Colonic mucosa (tissue), 4 donors: ENCODE data around the gene BUD31. TPM values are rescaled to one million over a fixed set of nuclear protein-coding genes. Genes with fewer than 3 reads are reported as not detected.

Experiments used
- DNase-seq: peaks from one replicate; pipeline ENCODE4 v3.0.0-alpha.2; 2020
- H3K27ac ChIP-seq: fragments of 200-600 bp; one replicate; pipeline ENCODE4 v1.8.0; 2021
- H3K27me3 ChIP-seq: fragments of 200-600 bp; one replicate; pipeline ENCODE4 v1.8.0; 2021
- H3K36me3 ChIP-seq: fragments of 200-600 bp; one replicate; pipeline ENCODE4 v1.8.0; 2021
- H3K4me1 ChIP-seq: fragments of 200-600 bp; one replicate; pipeline ENCODE4 v1.8.0; 2021; ENCODE audit warnings: mild to moderate bottlenecking
- H3K4me3 ChIP-seq: fragments of 200-600 bp; one replicate; pipeline ENCODE4 v1.8.0; 2021
- H3K9ac ChIP-seq, 2 donors: one replicate each; pipeline ENCODE4 v1.7.0; 2013; ENCODE audit warnings: control low read depth in 2 of 2, low read depth in 2 of 2, low read length in 2 of 2
- H3K9me3 ChIP-seq: fragments of 200-600 bp; one replicate; pipeline ENCODE4 v1.8.0; 2021
- CTCF ChIP-seq: fragments of 200-600 bp; IDR thresholded peaks from one replicate; pipeline ENCODE4 v1.8.0; 2022; ENCODE audit warnings: antibody characterized with exemption, mild to moderate bottlenecking
- intact Hi-C: fragments of 100-400 bp; cut with DNase I; formaldehyde crosslinking; loops from one replicate; pipeline ENCODE4 v1.14.1; 2022
- total RNA-seq, 2 donors: library from RNA; stranded (reverse); fragmentation: NEBNext Ultra II Directional in 1 of 2; extraction: Animal tissue kit (Norgen Biotek cat#: 25700) in 1 of 2; gene quantifications; one replicate each; pipeline ENCODE4 v1.2.1, GENCODE V29; 2021
- donor health status: healthy.
- donor health status: DM: no; HTN: no; CAD: no.
- donor health status: DM: no; HTN: no; CAD: no.

BUD31 gene
- total RNA-seq, 2 donors from 2014 or later, result 82.8 to 113 TPM

- Histone ChIP-seq H3K36me3 (peaks cover 10% of the 10 kb centered on the region), H3K4me1 (no peaks in the 10 kb centered on the region), H3K27ac (no peak overlapping the region), H3K4me3 (no peak overlapping the region), H3K9me3 (no peaks in the 10 kb centered on the region), H3K9ac (no peak overlapping the region), H3K27me3 (no peaks in the 10 kb centered on the region)
- TF ChIP-seq CTCF, result no peak
- no peak for DNase-seq
- intact Hi-C loops, result loop anchor here (5.0 kb wide), 1 partner anchor 51 kb away; no protein-coding TSS in a partner anchor
Measured at GRCh38 chr7:99366646-99367045, 42.1 kb upstream of the BUD31 start.

- Histone ChIP-seq H3K36me3 (peaks cover 10% of the 10 kb centered on the region), H3K27ac (no peak overlapping the region), H3K9ac (no peak overlapping the region), H3K4me3 (no peak overlapping the region), H3K9me3 (no peaks in the 10 kb centered on the region), H3K27me3 (no peaks in the 10 kb centered on the region), H3K4me1 (no peaks in the 10 kb centered on the region)
- no peak for DNase-seq
- intact Hi-C loops, result loop anchor here (5.0 kb wide), 1 partner anchor 48 kb away; no protein-coding TSS in a partner anchor
- TF ChIP-seq CTCF, result no peak
Measured at GRCh38 chr7:99368750-99369389, 39.9 kb upstream of the BUD31 start.

- no peaks in the 10 kb centered on the region for H3K27me3 ChIP-seq
- no peak for DNase-seq
- intact Hi-C loops, result loop anchor here (5.0 kb wide), 2 partner anchors 37 to 47 kb away; partner anchors contain the start of genes BUD31 and PDAP1
Measured at GRCh38 chr7:99369767-99370391, 38.9 kb upstream of the BUD31 start.

GRCh38 chr7:99371376-99371920 lies 37.3 kb upstream of the BUD31 start:
- Histone ChIP-seq H3K9ac (no peak overlapping the region), H3K9me3 (no peaks in the 10 kb centered on the region), H3K4me1 (peaks cover 2% of the 10 kb centered on the region), H3K36me3 (no peaks in the 10 kb centered on the region), H3K27me3 (no peaks in the 10 kb centered on the region), H3K4me3 (no peak overlapping the region), H3K27ac (no peak overlapping the region)
- TF ChIP-seq CTCF, result no peak
- intact Hi-C loops, result loop anchor here (5.0 kb wide), 1 partner anchor 36 kb away; the partner anchor contains the start of genes BUD31 and PDAP1
- no peak for DNase-seq

More at GRCh38 chr7:99369767-99370391, 38.9 kb upstream of the BUD31 start:
- Histone ChIP-seq H3K9ac (no peak overlapping the region), H3K4me3 (no peak overlapping the region), H3K36me3 (peaks cover 3% of the 10 kb centered on the region), H3K9me3 (no peaks in the 10 kb centered on the region), H3K27ac (no peak overlapping the region), H3K4me1 (no peaks in the 10 kb centered on the region)
- TF ChIP-seq CTCF, result no peak

GRCh38 chr7:99372275-99373090 lies 36.3 kb upstream of the BUD31 start:
- no peak for TF ChIP-seq CTCF
- no peaks in the 10 kb centered on the region for H3K9me3 ChIP-seq
- intact Hi-C loops, result loop anchor here (5.0 kb wide), 1 partner anchor 35 kb away; the partner anchor contains the start of genes BUD31 and PDAP1
- no peak overlapping the region for H3K4me3 ChIP-seq
- H3K27me3 ChIP-seq, result no peaks in the 10 kb centered on the region
- H3K9ac ChIP-seq, result peak overlapping the region in 1 of 2 donors; percentile 74
- peaks cover 3% of the 10 kb centered on the region for H3K4me1 ChIP-seq
- DNase-seq, result peak; percentile 63
- no peaks in the 10 kb centered on the region for H3K36me3 ChIP-seq
- peak overlapping the region; percentile 24 for H3K27ac ChIP-seq
